HCT116 (cell line): Measurements from ENCODE around the gene PYY. TPM values are rescaled to one million over a fixed set of nuclear protein-coding genes. Genes with fewer than 3 reads are reported as not detected.

Experiments used
- ATAC-seq: fragments of 200-7000 bp; cut with Tn5 transposase; 2 replicates; pipeline ENCODE4 v1.9.1; 2020; ENCODE audit warnings: mild to moderate bottlenecking, moderate library complexity
- BruUV-seq: library from RNA; stranded (reverse); fragments of 400-500 nt; replicated peaks from 2 replicates; lab custom pipeline; 2021; lab: Mats Ljungman, UMichigan
- CTCF ChIA-PET: fragments of 300-600 bp; sonication (Branson Sonifier 250); formaldehyde crosslinking; loops from one replicate; lab custom pipeline; 2021; ENCODE audit warnings: antibody characterized with exemption; lab: Charles Lee
- POLR2A ChIA-PET: fragments of 300-600, 350-600 bp; sonication (Branson Sonifier 250); formaldehyde crosslinking; loops from one replicate; lab custom pipeline; 2021; ENCODE audit warnings: antibody characterized with exemption; lab: Charles Lee
- RAD21 ChIA-PET, 2 experiments: fragments of 300-600 bp; sonication (Branson Sonifier 250); formaldehyde crosslinking; loops; one replicate each; lab custom pipeline; 2023; ENCODE audit warnings: low total read pairs in 2 of 2; ENCODE audit not compliant: uncharacterized antibody in 2 of 2, unreplicated experiment in 2 of 2, low non-redundant PET in 1 of 2; lab: Charles Lee
- DNase-seq: peaks from one replicate; pipeline ENCODE4 v3.0.0-alpha.2; 2010; ENCODE audit warnings: low read depth, low spot score
- H2AFZ ChIP-seq: fragments of 200-600 bp; shearing (Covaris generic), sonication (generic); 2 replicates; pipeline ENCODE4 v1.6.1; 2017; ENCODE audit warnings: low read depth, mixed run types, mixed read lengths, antibody characterized with exemption, low read length; ENCODE audit not compliant: poor library complexity, severe bottlenecking
- H3K27ac ChIP-seq: 2 replicates; pipeline ENCODE4 v1.5.1; 2012; ENCODE audit warnings: low read depth, low read length
- H3K27me3 ChIP-seq: fragments of 200-600 bp; sonication (generic); 2 replicates; pipeline ENCODE4 v1.6.1; 2016; ENCODE audit warnings: mixed run types, low read length, mixed read lengths; ENCODE audit not compliant: insufficient read depth
- H3K36me3 ChIP-seq, 2 experiments: fragments of 200-500 bp in 1 of 2; fragments of 200-600 bp in 1 of 2; sonication (Bioruptor generic) in 1 of 2; sonication (generic) in 1 of 2; 2 replicates each; pipeline versions ENCODE4 v1.5.1 to v1.6.1; 2014 to 2016; ENCODE audit warnings: low read length in 2 of 2, inconsistent platforms in 1 of 2, mixed read lengths in 1 of 2, mixed run types in 1 of 2; ENCODE audit not compliant: insufficient read depth in 2 of 2, control insufficient read depth in 1 of 2
- H3K4me1 ChIP-seq, 2 experiments: fragments of 200-600 bp in 1 of 2; sonication (generic) in 1 of 2; 2 replicates each; pipeline versions ENCODE4 v1.5.1 to v1.6.1; 2012 to 2017; ENCODE audit warnings: low read length in 2 of 2, inconsistent platforms in 1 of 2, mild to moderate bottlenecking in 1 of 2, mixed read lengths in 1 of 2, mixed run types in 1 of 2, moderate library complexity in 1 of 2; ENCODE audit not compliant: insufficient read depth in 2 of 2, control insufficient read depth in 1 of 2
- H3K4me2 ChIP-seq: fragments of 200-600 bp; sonication (generic); 2 replicates; pipeline ENCODE4 v1.6.1; 2017; ENCODE audit warnings: mixed run types, low read length, mixed read lengths
- H3K4me3 ChIP-seq, 2 experiments: fragments of 200-600 bp in 1 of 2; sonication (generic) in 1 of 2; replicated peaks in 1 of 2; 2 replicates each; pipeline ENCODE4 v1.5.1; 2011 to 2016; ENCODE audit warnings: low read length in 2 of 2, control low read depth in 1 of 2, low read depth in 1 of 2, mild to moderate bottlenecking in 1 of 2, mixed read lengths in 1 of 2, mixed run types in 1 of 2
- H3K79me2 ChIP-seq: fragments of 200-600 bp; sonication (generic); 2 replicates; pipeline ENCODE4 v1.6.1; 2017; ENCODE audit warnings: mild to moderate bottlenecking, mixed run types, low read length, moderate library complexity, mixed read lengths; ENCODE audit not compliant: insufficient read depth
- H3K9ac ChIP-seq: fragments of 200-600 bp; sonication (generic); 2 replicates; pipeline ENCODE4 v1.6.1; 2016; ENCODE audit warnings: low read length, mixed read lengths
- H3K9me2 ChIP-seq: fragments of 200-600 bp; sonication (generic), shearing (Covaris generic); 2 replicates; pipeline ENCODE4 v1.6.1; 2017; ENCODE audit warnings: mixed run types, mild to moderate bottlenecking, moderate library complexity; ENCODE audit not compliant: insufficient read depth
- H3K9me3 ChIP-seq, 2 experiments: fragments of 200-500 bp in 1 of 2; fragments of 200-600 bp in 1 of 2; sonication (Bioruptor generic) in 1 of 2; sonication (generic) in 1 of 2; 2 replicates each; pipeline ENCODE4 v1.6.1; 2014 to 2017; ENCODE audit warnings: low read length in 2 of 2, mixed read lengths in 2 of 2, inconsistent platforms in 1 of 2, low read depth in 1 of 2, mild to moderate bottlenecking in 1 of 2, mixed run types in 1 of 2, moderate library complexity in 1 of 2; ENCODE audit not compliant: control insufficient read depth in 1 of 2, insufficient read depth in 1 of 2
- H4K20me1 ChIP-seq: fragments of 200-600 bp; sonication (generic), shearing (Covaris generic); 2 replicates; pipeline ENCODE4 v1.6.1; 2017; ENCODE audit warnings: mixed run types, mild to moderate bottlenecking, moderate library complexity; ENCODE audit not compliant: insufficient read depth
- ATF3 ChIP-seq: IDR thresholded peaks from 2 replicates; pipeline ENCODE4 v1.6.1; 2012
- CBX3 ChIP-seq: IDR thresholded peaks from 2 replicates; pipeline ENCODE4 v1.6.1; 2012; ENCODE audit warnings: low read depth
- CEBPB ChIP-seq: IDR thresholded peaks from 2 replicates; pipeline ENCODE4 v1.6.1; 2012; ENCODE audit warnings: low read depth
- CTCF ChIP-seq, 3 experiments: fragments of 200-600 bp in 1 of 3; sonication (generic) in 1 of 3; IDR thresholded peaks in 2 of 3; conservative IDR thresholded peaks in 1 of 3; 2 replicates each; pipeline ENCODE4 v1.5.1; 2012 to 2017; ENCODE audit warnings: low read depth in 2 of 3, low read length in 2 of 3, antibody characterized with exemption in 1 of 3, borderline replicate concordance in 1 of 3, control low read depth in 1 of 3, mild to moderate bottlenecking in 1 of 3, mixed read lengths in 1 of 3, mixed run types in 1 of 3, moderate library complexity in 1 of 3; ENCODE audit not compliant: insufficient read depth in 1 of 3
- EGR1 ChIP-seq: IDR thresholded peaks from 2 replicates; pipeline ENCODE4 v1.6.1; 2012; ENCODE audit warnings: low read depth
- EZH2phosphoT487 ChIP-seq: fragments of 200-600 bp; IDR thresholded peaks from 2 replicates; pipeline ENCODE4 v1.6.1; 2018; ENCODE audit warnings: antibody characterized with exemption, borderline replicate concordance
- FOSL1 ChIP-seq: IDR thresholded peaks from 2 replicates; pipeline ENCODE4 v1.6.1; 2012; ENCODE audit warnings: low read depth
- POLR2A ChIP-seq: IDR thresholded peaks from 2 replicates; pipeline ENCODE4 v1.7.0; 2011; ENCODE audit warnings: borderline replicate concordance; ENCODE audit not compliant: insufficient read depth, insufficient read length; ENCODE audit errors: extremely low read depth
- POLR2AphosphoS5 ChIP-seq: IDR thresholded peaks from 2 replicates; pipeline ENCODE4 v1.6.1; 2011; ENCODE audit warnings: mild to moderate bottlenecking, low read depth, low read length, moderate library complexity
- RAD21 ChIP-seq: IDR thresholded peaks from 2 replicates; pipeline ENCODE4 v1.6.1; 2012; ENCODE audit warnings: low read depth, mild to moderate bottlenecking
- REST ChIP-seq: IDR thresholded peaks from 2 replicates; pipeline ENCODE4 v1.6.1; 2012; ENCODE audit warnings: low read depth
- SIN3A ChIP-seq: IDR thresholded peaks from 2 replicates; pipeline ENCODE4 v1.6.1; 2012; ENCODE audit warnings: low read depth
- SP1 ChIP-seq: IDR thresholded peaks from 2 replicates; pipeline ENCODE4 v1.6.1; 2012; ENCODE audit warnings: low read depth
- SRF ChIP-seq: IDR thresholded peaks from 2 replicates; pipeline ENCODE4 v1.6.1; 2012; ENCODE audit warnings: low read depth
- TCF7L2 ChIP-seq: IDR thresholded peaks from 2 replicates; pipeline ENCODE4 v1.7.0; 2011; ENCODE audit warnings: borderline replicate concordance, inconsistent platforms; ENCODE audit not compliant: insufficient read depth, insufficient read length; ENCODE audit errors: extremely low read depth
- ZBTB33 ChIP-seq: IDR thresholded peaks from 2 replicates; pipeline ENCODE4 v1.6.1; 2011; ENCODE audit warnings: mild to moderate bottlenecking, low read length, moderate library complexity; ENCODE audit not compliant: insufficient replicate concordance; ENCODE audit errors: extremely low read depth
- ZNF274 ChIP-seq: fragments of 200-500 bp; sonication (Bioruptor generic); IDR thresholded peaks from 2 replicates; pipeline ENCODE4 v1.6.1; 2014; ENCODE audit warnings: mild to moderate bottlenecking, low read depth, low read length, inconsistent platforms
- intact Hi-C: fragments of 100-400 bp; cut with micrococcal nuclease; formaldehyde crosslinking; loops from 2 replicates; pipeline ENCODE4 v1.10.0; 2022
- total RNA-seq: library from RNA; stranded (reverse); gene quantifications from one replicate; pipeline ENCODE4 v1.2.1, GENCODE V29; 2021; ENCODE audit not compliant: unreplicated experiment

The PYY gene
- total RNA-seq, 1 experiment from 2014 or later = 0.52 TPM

GRCh38 chr17:43967251-43967875 lies 13.6 kb upstream of the PYY start:
- H4K20me1 ChIP-seq = no peaks in the 10 kb centered on the region
- no peak overlapping the region for H3K27ac ChIP-seq
- DNase-seq = no peak
- no peaks in the 10 kb centered on the region; a peak in 1 of 4 replicates for H3K4me1 ChIP-seq
- CTCF ChIA-PET = no interaction called here
- no peak overlapping the region for H3K9ac ChIP-seq
- H3K4me3 ChIP-seq = no peak overlapping the region
- TF ChIP-seq EGR1 = no peak
- no peak for TF ChIP-seq SRF
- TF ChIP-seq CEBPB = no peak
- no peak for TF ChIP-seq ATF3
- no peak for TF ChIP-seq POLR2A
- TF ChIP-seq SIN3A = no peak
- TF ChIP-seq FOSL1 = no peak
- no peak for TF ChIP-seq ZNF274
- TF ChIP-seq SP1 = no peak
- no peak for TF ChIP-seq ZBTB33
- TF ChIP-seq POLR2AphosphoS5 = no peak
- no peak for TF ChIP-seq CBX3
- no peak for TF ChIP-seq CTCF (IDR thresholded peaks at IDR 0.05 in 2 of 3, conservative IDR thresholded peaks at IDR 0.05 in 1 of 3; ENCODE audit: borderline replicate concordance in 1 of 3, insufficient read depth in 1 of 3, low read depth in 2 of 3, low read length in 2 of 3)
- TF ChIP-seq TCF7L2 = no peak
- TF ChIP-seq EZH2phosphoT487 = no peak
- TF ChIP-seq RAD21 = no peak
- TF ChIP-seq REST = no peak
- TF ChIP-seq, all 23 proteins: peak for 0
- no peaks in the 10 kb centered on the region for H3K79me2 ChIP-seq
- no peaks in the 10 kb centered on the region for H3K9me2 ChIP-seq
- no peaks in the 10 kb centered on the region for H3K36me3 ChIP-seq
- intact Hi-C loops = no loop called here
- ChIA-PET RAD21 (no interaction called here), POLR2A (no interaction called here)
- no peak overlapping the region for H3K4me2 ChIP-seq
- no peak overlapping the region for H2AFZ ChIP-seq
- no TSS peak for BruUV-seq
- ATAC-seq = no peak
- H3K27me3 ChIP-seq = no peaks in the 10 kb centered on the region
- no peaks in the 10 kb centered on the region for H3K9me3 ChIP-seq
